EH (cell line): Measurements from ENCODE around the gene P2RY8.
"Not testable (repeated sequence)": the region's sequence is repeated elsewhere in the genome, so short reads cannot be mapped to it uniquely, and the experiment has no call there.

ENCODE experiments used
- DNase-seq: peaks from one replicate; pipeline ENCODE4 v3.0.0-alpha.2; 2015; ENCODE audit warnings: low read depth

P2RY8 gene

GRCh38 chrX:1444561-1445500 lies 92.2 kb downstream of the P2RY8 start:
- no peak for DNase-seq

DNA sequence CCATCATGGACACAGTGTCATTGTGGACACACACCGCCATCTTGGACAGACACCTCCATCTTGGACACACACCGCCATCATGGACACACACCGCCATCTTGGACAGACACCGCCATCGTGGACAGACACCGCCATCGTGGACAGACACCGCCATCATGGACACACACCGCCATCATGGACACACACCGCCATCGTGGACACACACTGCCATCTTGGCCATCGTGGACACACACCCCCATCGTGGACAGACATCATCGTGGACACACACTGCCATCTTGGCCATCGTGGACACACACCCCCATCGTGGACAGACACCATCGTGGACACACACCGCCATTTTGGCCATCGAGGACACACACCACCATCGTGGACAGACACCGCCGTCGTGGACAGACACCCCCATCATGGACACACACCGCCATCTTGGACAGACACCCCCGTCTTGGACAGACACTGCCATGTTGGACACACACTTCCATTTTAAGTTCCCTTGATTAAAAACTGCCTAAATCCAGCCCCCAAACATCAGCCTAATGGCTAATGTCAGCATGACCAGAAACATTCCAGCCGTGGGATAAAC lies 93.4 kb downstream of the P2RY8 start:
- no peak for DNase-seq

- DNase-seq = no peak
Observed at GRCh38 chrX:1442724-1443367, 94.1 kb downstream of the P2RY8 start.

GRCh38 chrX:1442016-1442665 lies 94.8 kb downstream of the P2RY8 start:
- DNase-seq = no peak

DNA sequence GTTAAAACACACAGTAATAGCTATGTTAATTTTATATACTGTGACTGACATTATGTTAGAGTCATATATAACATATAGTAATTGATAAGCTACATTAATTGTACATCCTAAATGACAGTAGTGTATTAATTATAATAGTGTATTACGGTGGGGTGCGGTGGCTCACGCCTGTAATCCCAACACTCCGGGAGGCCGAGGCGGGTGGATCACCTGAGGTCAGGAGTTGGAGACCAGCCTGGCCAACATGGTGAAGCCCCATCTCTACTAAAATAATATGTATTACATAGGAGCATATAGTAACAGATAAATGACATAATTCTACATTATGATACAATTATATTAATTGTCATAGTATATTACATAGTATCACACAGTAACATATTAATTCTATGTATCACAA lies 96.5 kb downstream of the P2RY8 start:
- no peak for DNase-seq

GRCh38 chrX:1435241-1435895 lies 101.6 kb downstream of the P2RY8 start:
- DNase-seq = no peak

DNA sequence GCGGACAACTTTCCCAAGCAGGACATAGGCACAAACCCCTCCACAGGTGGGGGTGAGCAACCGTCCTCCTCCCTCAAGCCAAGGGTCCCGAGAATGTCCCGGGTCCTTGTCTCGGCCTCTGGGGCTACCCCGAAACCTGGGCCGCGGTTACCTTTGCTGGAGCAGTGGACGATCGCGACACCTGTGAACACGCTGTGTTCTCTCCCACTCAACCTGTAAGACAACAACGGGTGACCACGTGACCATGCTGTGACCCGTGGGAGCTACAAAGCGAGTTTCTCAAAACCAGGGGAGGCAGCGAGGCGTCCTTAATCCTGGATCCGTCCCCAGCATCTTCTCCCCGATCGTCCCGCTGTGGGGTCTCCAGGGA lies 102.1 kb downstream of the P2RY8 start:
- no peak for DNase-seq

DNA sequence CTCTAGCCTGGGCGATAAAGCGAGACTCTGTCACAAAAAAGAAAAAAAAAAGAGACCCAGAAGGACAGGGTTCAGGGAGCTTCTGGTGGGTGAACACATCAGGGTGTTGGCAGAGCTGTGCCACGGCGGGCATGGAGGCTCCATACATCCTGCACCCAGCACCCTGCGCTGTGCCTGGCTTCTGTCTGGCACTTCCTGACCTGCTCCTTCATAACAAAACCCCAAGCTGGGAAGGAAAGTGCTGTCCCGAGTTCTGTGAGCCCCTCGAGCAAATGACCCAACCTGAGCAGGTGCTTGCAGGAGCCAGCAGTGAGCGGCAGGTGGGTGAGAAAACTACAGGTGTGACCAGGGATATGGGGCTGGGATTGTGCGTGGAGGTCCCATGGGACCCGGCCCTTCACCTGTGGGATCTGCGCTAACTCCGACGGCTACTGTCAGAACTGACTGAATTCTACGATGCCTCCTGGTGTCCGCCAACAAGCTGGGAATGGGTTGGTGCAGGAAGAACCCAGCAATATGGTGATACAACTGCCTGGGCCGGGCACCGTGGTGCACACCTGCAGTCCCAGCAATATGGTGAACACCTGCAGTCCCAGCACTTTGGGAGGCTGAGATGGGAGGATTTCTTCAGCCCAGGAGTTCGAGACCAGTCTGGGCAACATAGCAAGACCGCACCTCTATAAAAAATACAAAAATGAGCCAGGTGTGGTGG lies 103.2 kb downstream of the P2RY8 start:
- DNase-seq = no peak

GRCh38 chrX:1430451-1430850 lies 106.5 kb downstream of the P2RY8 start:
- DNase-seq = no peak

GRCh38 chrX:1427756-1428155 lies 109.2 kb downstream of the P2RY8 start:
- DNase-seq = no peak

DNA sequence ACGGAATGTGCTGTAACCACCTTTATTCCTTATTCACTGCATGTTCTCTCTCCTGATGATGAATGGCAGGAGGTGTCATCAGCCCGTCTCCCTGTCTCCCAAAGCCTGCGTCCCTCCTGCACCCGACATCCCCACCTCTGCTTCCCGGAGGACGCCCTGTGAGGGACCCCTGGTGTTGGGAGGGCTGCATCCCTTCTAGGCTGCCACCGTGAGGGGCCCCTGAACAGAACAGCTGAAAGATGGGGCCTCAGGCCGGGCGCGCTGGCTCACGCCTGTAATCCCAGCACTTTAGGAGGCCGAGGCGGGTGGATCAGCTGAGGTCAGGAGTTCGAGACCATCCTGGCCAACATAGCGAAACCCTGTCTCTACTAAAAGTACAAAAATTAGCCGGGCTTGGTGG lies 110.7 kb downstream of the P2RY8 start:
- DNase-seq = not testable (repeated sequence)

DNA sequence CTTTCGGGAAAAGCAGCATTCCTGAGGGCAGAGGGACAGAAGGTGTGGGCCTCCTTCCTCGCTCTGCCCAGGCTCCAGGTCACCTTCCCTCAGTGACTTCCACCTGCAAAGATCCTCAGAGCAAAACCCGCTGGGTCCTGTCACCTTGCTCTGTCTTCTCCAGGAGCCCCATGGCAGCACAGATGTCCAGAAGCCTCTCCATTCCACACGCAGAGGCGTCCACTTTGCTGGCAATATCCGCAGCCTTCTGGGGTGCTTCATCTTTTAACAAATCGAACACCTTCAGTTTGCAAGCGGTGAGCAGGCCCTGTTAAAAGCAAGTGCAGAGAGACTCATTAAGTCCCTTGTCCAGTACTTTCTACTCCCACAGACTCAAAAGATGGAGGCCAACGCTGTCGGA lies 111.6 kb downstream of the P2RY8 start:
- DNase-seq = no peak

DNA sequence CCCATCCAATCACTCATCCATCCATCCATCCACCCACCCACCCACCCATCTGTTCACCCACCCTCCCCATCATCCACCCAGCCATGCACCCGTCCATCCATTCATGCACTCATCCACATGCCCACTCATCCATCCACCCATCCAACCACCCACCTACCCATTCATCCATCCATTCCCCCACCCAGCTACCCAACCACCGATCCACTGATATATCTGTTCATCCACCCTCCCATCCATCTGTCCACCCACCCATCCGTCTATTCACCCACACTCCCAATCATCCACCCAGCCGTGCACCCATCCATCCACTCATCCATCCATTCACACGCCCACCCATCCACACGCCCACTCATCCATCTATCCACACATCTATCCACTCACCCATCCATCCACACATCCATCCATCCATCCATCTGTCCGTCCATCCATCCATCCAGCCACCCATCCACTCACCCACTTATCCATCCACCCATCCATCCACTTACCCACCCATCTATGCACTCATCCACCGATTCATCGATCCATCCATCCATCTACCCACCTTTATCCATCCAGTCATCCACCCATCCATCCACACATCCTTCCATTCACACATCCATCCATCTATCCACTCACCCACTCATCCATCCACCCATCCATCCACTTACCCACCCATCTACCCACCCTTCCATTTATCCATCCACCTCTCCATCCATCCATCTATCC lies 112.7 kb downstream of the P2RY8 start:
- no peak for DNase-seq

DNA sequence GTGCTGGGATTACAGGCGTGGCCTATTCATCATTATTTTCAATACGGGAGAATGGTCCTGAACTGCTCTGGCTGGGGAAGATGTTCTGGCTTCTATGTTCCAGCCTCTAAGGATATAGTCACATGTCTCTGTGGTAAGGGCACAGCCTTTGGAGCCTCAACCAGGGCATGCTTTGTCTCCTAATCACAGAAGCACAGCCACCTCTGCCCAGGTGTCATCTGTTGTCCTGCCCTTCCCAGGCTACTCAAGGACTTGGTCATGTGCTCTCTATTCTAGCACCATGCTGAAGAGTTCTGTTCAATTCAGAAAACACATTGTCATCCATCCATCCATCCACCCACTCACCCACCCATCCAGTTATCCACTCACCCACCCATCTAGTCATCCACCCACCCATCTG lies 113.8 kb downstream of the P2RY8 start:
- DNase-seq = no peak

- DNase-seq = no peak
Observed at GRCh38 chrX:1422135-1422465, 114.9 kb downstream of the P2RY8 start.

GRCh38 chrX:1421433-1422134 lies 115.4 kb downstream of the P2RY8 start:
- no peak for DNase-seq

- DNase-seq = no peak
Observed at GRCh38 chrX:1420371-1420770, 116.6 kb downstream of the P2RY8 start.

- no peak for DNase-seq
Observed at GRCh38 chrX:1419545-1420355, 117.2 kb downstream of the P2RY8 start.

GRCh38 chrX:1418901-1419544 lies 118.0 kb downstream of the P2RY8 start:
- DNase-seq = no peak
